A549 (cell line): Measurements from ENCODE around the gene SLC13A4. TPM values are rescaled to one million over a fixed set of nuclear protein-coding genes. Genes with fewer than 3 reads are reported as not detected.

ENCODE experiments used
- ATAC-seq, 2 experiments: fragments of 200-7000 bp in 1 of 2; fragments of >200 bp in 1 of 2; cut with Nextera tagmentation in 1 of 2; cut with Tn5 transposase in 1 of 2; 3 replicates each; pipeline versions ENCODE4 v1.8.0 to v1.9.1; 2018 to 2020; ENCODE audit warnings: mild to moderate bottlenecking in 1 of 2, moderate library complexity in 1 of 2
- CTCF ChIA-PET: fragments of 300-600 bp; sonication (Branson Sonifier 250); formaldehyde crosslinking; extraction: SDS; loops from one replicate; lab custom pipeline; 2021; ENCODE audit warnings: antibody characterized with exemption, inconsistent platforms; lab: Yijun Ruan, JAX
- POLR2A ChIA-PET: fragments of 350-600 bp; formaldehyde crosslinking; extraction: SDS; loops from one replicate; lab custom pipeline; 2021; ENCODE audit warnings: antibody characterized with exemption, inconsistent platforms; lab: Yijun Ruan, JAX
- DNase-seq, 2 experiments: peaks; one replicate each; pipeline versions ENCODE4 v3.0.0 to v3.0.0-alpha.2; 2011 to 2016; ENCODE audit warnings: low read depth in 1 of 2, low spot score in 1 of 2
- FAIRE-seq: peaks from 2 replicates; lab custom pipeline; 2011; peaks lifted over from hg19 to GRCh38; lab: Jason Lieb, UNC
- H3K27ac ChIP-seq, 2 experiments: fragments of >200 bp; sonication (Bioruptor Twin); formaldehyde crosslinking; 3 replicates each; pipeline ENCODE4 v1.5.1; 2016 to 2017
- H3K4me1 ChIP-seq: fragments of >200 bp; sonication (Bioruptor Twin); formaldehyde crosslinking; 3 replicates; pipeline ENCODE4 v1.6.1; 2016
- H3K4me2 ChIP-seq: fragments of >200 bp; sonication (Bioruptor Twin); formaldehyde crosslinking; 3 replicates; pipeline ENCODE4 v1.6.1; 2016
- H3K4me3 ChIP-seq: fragments of >200 bp; sonication (Bioruptor Twin); formaldehyde crosslinking; 3 replicates; pipeline ENCODE4 v1.5.1; 2016
- H3K9me3 ChIP-seq: fragments of >200 bp; sonication (Bioruptor Twin); formaldehyde crosslinking; 3 replicates; pipeline ENCODE4 v1.6.1; 2016
- BHLHE40 ChIP-seq: IDR thresholded peaks from 2 replicates; pipeline ENCODE4 v1.6.1; 2012; ENCODE audit warnings: low read depth, low read length, inconsistent platforms
- CHD4 ChIP-seq: fragments of 200-600 bp; sonication (generic); IDR thresholded peaks from 2 replicates; pipeline ENCODE4 v1.6.1; 2016; ENCODE audit warnings: antibody characterized with exemption, mild to moderate bottlenecking, borderline replicate concordance
- EHF ChIP-seq: fragments of 250-450 bp; sonication (Bioruptor Pico); IDR thresholded peaks from 2 replicates; pipeline ENCODE4 v1.5.0; 2020; ENCODE audit warnings: mild to moderate bottlenecking
- EHMT2 ChIP-seq: fragments of 200-600 bp; sonication (generic); IDR thresholded peaks from 2 replicates; pipeline ENCODE4 v1.6.1; 2016; ENCODE audit warnings: antibody characterized with exemption, low read depth, mild to moderate bottlenecking, moderate library complexity
- EP300 ChIP-seq, 2 experiments: fragments of >200 bp; sonication (Bioruptor Twin); formaldehyde crosslinking; IDR thresholded peaks; 2 replicates in 1 of 2; 3 replicates in 1 of 2; pipeline ENCODE4 v1.6.1; 2016 to 2017
- FOSB ChIP-seq: fragments of 250-450 bp; sonication (Bioruptor Pico); IDR thresholded peaks from 2 replicates; pipeline ENCODE4 v1.5.0; 2020; ENCODE audit warnings: mild to moderate bottlenecking, moderate library complexity
- FOXS1 ChIP-seq: fragments of 250-450 bp; sonication (Bioruptor Pico); IDR thresholded peaks from 2 replicates; pipeline ENCODE4 v1.5.0; 2020; ENCODE audit warnings: mild to moderate bottlenecking, moderate library complexity
- GATA3 ChIP-seq: IDR thresholded peaks from 2 replicates; pipeline ENCODE4 v1.6.1; 2012; ENCODE audit warnings: borderline replicate concordance
- HDAC2 ChIP-seq: fragments of 200-600 bp; sonication (generic); IDR thresholded peaks from 2 replicates; pipeline ENCODE4 v1.6.1; 2016
- HOXA7 ChIP-seq: fragments of 250-450 bp; sonication (Bioruptor Pico); IDR thresholded peaks from 2 replicates; pipeline ENCODE4 v1.5.0; 2020; ENCODE audit warnings: mild to moderate bottlenecking, moderate library complexity
- JUN ChIP-seq, 2 experiments: fragments of >200 bp; sonication (Bioruptor Twin); formaldehyde crosslinking; IDR thresholded peaks; 2 replicates in 1 of 2; 3 replicates in 1 of 2; pipeline ENCODE4 v1.6.1; 2016 to 2017
- MAFK ChIP-seq: fragments of 450-650 bp; IDR thresholded peaks from 2 replicates; pipeline ENCODE4 v1.6.1; 2014; ENCODE audit not compliant: partially characterized antibody
- MAZ ChIP-seq: fragments of 150-350 bp; IDR thresholded peaks from 2 replicates; pipeline ENCODE4 v1.6.1; 2014; ENCODE audit warnings: antibody characterized with exemption, low read depth, low read length, borderline replicate concordance
- POLR2AphosphoS2 ChIP-seq: conservative IDR thresholded peaks from 2 replicates; pipeline ENCODE4 v1.6.1; 2012; ENCODE audit warnings: low read length, improper control_type of control experiment, inconsistent platforms
- RFX5 ChIP-seq: fragments of 450-650 bp; IDR thresholded peaks from 2 replicates; pipeline ENCODE4 v1.7.1; 2014; ENCODE audit warnings: antibody characterized with exemption, mild to moderate bottlenecking, moderate library complexity
- SMC3 ChIP-seq: fragments of >200 bp; sonication (Bioruptor Twin); formaldehyde crosslinking; IDR thresholded peaks from 3 replicates; pipeline ENCODE4 v1.6.1; 2018; ENCODE audit warnings: inconsistent platforms
- SREBF2 ChIP-seq: fragments of 450-650 bp; IDR thresholded peaks from 2 replicates; pipeline ENCODE4 v1.6.1; 2014; ENCODE audit warnings: mild to moderate bottlenecking, moderate library complexity
- ZFP36 ChIP-seq: fragments of 450-650 bp; IDR thresholded peaks from 2 replicates; pipeline ENCODE4 v1.6.1; 2014; ENCODE audit warnings: borderline replicate concordance; ENCODE audit not compliant: partially characterized antibody
- ZNF302 ChIP-seq: fragments of 250-450 bp; sonication (Bioruptor Pico); IDR thresholded peaks from 2 replicates; pipeline ENCODE4 v1.9.0; 2021; ENCODE audit warnings: inconsistent platforms, mild to moderate bottlenecking, moderate library complexity
- ZSCAN20 ChIP-seq: fragments of 250-450 bp; sonication (Bioruptor Pico); IDR thresholded peaks from 2 replicates; pipeline ENCODE4 v1.8.0; 2022; ENCODE audit warnings: mild to moderate bottlenecking, moderate library complexity
- WGBS: methylation state at CpG from one replicate; pipeline ENCODE4 v1.1.6; 2017; ENCODE audit errors: missing lambda C conversion rate; 5-methylcytosine and 5-hydroxymethylcytosine counted together
- polyA plus RNA-seq, 4 experiments: library from polyadenylated mRNA; depleted of rRNA in 3 of 4; stranded (reverse); fragments of >200 nt; fragmentation: RNase III in 1 of 4; extraction: RNeasy Plus Mini Kit Qiagen cat#74134 plus additional on column Dnase treatment in 1 of 4; gene quantifications; 2 replicates in 3 of 4; 3 replicates in 1 of 4; pipeline ENCODE4 v1.2.3, GENCODE V29; 2011 to 2017
- TF ChIP-seq, protein P1 (sequence below): fragments of >200 bp; sonication (Bioruptor Twin); formaldehyde crosslinking; IDR thresholded peaks from 3 replicates; pipeline ENCODE4 v1.5.1; 2016
- TF ChIP-seq, protein P2 (sequence below): IDR thresholded peaks from 2 replicates; pipeline ENCODE4 v1.6.1; 2012; ENCODE audit warnings: low read depth, borderline replicate concordance
- TF ChIP-seq, protein P3 (sequence below): fragments of >200 bp; sonication (Bioruptor Twin); formaldehyde crosslinking; IDR thresholded peaks from 2 replicates; pipeline ENCODE4 v1.6.1; 2016

The SLC13A4 gene
- polyA plus RNA-seq, 2 of the 4 experiments (the other 2 are of a cell fraction) = not detected

DNA sequence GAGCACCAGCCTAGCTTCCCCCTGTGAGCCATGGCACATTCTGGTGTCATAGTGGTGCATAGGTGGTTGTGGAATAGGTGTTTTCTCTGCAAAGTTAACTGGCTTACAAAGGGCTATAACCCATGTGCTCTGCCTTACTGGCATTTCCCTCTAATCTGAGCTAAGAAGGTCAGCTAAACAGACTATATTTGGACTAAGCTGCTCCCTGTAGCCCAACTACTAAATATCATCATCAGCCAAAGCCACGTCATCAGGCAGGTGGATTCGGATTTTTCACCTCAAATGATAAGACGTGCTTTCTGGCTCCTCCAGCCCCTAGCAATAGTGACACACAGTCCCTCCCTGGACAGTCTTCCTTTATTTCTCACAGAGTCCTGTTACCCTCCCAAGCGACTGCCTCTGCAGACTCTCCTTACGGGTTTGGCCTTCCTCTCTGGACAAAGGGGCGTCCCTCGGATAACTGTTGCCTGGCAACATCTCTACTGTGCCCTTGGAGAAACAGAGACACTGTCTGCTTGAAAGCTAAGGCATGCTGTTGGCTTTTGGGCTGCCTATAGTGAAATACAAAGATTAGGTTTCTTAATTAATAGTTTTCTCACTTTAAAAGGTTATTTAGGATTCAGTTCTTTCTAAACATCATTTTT is 9.1 kb downstream of the SLC13A4 start:
- DNase-seq (no peak), ATAC-seq (no peak), FAIRE-seq (no peak)
- TF ChIP-seq CHD4 (no peak), POLR2AphosphoS2 (no peak), SREBF2 (no peak), HDAC2 (no peak), EHF (CRISPR knock-in tag) (no peak), JUN (IDR thresholded peaks at IDR 0.05) (no peak), EHMT2 (no peak), MAFK (no peak)
- H3K9me3 ChIP-seq = no peaks in the 10 kb centered on the region
- no peak overlapping the region for H3K27ac ChIP-seq
- ChIA-PET POLR2A (no interaction called here), CTCF (interaction anchor here (1.2 to 1.6 kb wide), 3 partner anchors 8 to 67 kb away, joined by 3 to 4 read pairs (median 3); no protein-coding TSS in a partner anchor)
- no peak overlapping the region for H3K4me3 ChIP-seq
- peaks cover 26% of the 10 kb centered on the region for H3K4me1 ChIP-seq
- no peak overlapping the region for H3K4me2 ChIP-seq
- 87% methylated on average over 7 of the region's 7 CpGs for WGBS

DNA sequence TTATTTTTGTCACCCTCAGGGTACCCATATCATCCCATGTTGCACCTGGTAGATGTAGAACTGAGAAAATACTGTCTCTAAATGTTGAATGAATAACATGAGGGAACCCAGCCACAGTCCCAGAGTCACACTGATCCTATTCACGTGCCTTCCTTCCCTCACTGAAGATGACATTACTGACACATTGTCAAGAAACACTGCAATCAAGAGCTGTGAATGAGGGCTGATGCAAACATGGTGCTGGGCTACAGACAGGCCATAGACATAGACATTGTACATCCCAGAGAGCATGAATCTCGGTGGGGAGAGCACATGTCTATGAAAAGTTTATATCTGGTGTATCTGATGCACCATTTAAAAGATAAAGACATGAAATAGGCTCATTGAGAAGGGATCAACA is 9.8 kb downstream of the SLC13A4 start:
- FAIRE-seq = no peak
- POLR2A ChIA-PET = no interaction called here
- no peak overlapping the region for H3K4me2 ChIP-seq
- peaks cover 27% of the 10 kb centered on the region for H3K4me1 ChIP-seq
- ATAC-seq = no peak
- H3K4me3 ChIP-seq = no peak overlapping the region
- no peak for DNase-seq
- CTCF ChIA-PET = interaction anchor here (1.2 to 1.5 kb wide), 2 partner anchors 9 to 67 kb away, joined by 3 read pairs; no protein-coding TSS in a partner anchor
- no peaks in the 10 kb centered on the region for H3K9me3 ChIP-seq
- no peak for TF ChIP-seq BHLHE40
- 40% methylated on average over 2 of the region's 2 CpGs for WGBS
- H3K27ac ChIP-seq = no peak overlapping the region

DNA sequence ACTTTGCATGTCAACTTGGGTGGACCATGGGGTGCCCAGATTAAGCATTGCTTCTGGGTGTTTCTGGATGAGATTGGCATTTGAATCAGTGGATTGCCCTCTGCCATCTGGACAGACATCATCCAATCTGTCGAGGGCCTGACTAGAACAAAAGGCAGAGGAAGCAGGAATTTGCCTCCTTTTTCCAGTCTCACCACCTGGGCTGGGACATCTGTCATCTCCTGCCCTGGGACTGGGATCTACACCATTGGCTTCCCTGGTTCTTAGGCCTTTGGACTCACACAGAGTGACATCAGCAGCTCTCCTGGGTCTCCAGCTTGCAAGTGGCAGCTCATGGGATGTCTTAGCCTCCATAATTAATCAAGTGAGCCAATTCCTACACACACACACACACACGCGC is 10.3 kb downstream of the SLC13A4 start:
- WGBS = 90% methylated on average over 3 of the region's 3 CpGs
- Histone ChIP-seq H3K9me3 (no peaks in the 10 kb centered on the region), H3K4me1 (peaks cover 27% of the 10 kb centered on the region), H3K4me3 (no peak overlapping the region), H3K27ac (no peak overlapping the region), H3K4me2 (no peak overlapping the region)
- ATAC-seq (no peak), DNase-seq (no peak), FAIRE-seq (no peak)
- TF ChIP-seq FOSB (CRISPR knock-in tag) (no peak), JUN (IDR thresholded peaks at IDR 0.05) (no peak), FOXS1 (no peak), MAFK (no peak), MAZ (no peak), ZSCAN20 (CRISPR knock-in tag) (no peak), HOXA7 (no peak), ZNF302 (no peak), SMC3 (no peak), HDAC2 (no peak), EP300 (IDR thresholded peaks at IDR 0.05) (no peak), RFX5 (no peak), GATA3 (no peak), ZFP36 (no peak)
- TF ChIP-seq, protein P1, sequence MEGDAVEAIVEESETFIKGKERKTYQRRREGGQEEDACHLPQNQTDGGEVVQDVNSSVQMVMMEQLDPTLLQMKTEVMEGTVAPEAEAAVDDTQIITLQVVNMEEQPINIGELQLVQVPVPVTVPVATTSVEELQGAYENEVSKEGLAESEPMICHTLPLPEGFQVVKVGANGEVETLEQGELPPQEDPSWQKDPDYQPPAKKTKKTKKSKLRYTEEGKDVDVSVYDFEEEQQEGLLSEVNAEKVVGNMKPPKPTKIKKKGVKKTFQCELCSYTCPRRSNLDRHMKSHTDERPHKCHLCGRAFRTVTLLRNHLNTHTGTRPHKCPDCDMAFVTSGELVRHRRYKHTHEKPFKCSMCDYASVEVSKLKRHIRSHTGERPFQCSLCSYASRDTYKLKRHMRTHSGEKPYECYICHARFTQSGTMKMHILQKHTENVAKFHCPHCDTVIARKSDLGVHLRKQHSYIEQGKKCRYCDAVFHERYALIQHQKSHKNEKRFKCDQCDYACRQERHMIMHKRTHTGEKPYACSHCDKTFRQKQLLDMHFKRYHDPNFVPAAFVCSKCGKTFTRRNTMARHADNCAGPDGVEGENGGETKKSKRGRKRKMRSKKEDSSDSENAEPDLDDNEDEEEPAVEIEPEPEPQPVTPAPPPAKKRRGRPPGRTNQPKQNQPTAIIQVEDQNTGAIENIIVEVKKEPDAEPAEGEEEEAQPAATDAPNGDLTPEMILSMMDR = no peak
- TF ChIP-seq, protein P2, sequence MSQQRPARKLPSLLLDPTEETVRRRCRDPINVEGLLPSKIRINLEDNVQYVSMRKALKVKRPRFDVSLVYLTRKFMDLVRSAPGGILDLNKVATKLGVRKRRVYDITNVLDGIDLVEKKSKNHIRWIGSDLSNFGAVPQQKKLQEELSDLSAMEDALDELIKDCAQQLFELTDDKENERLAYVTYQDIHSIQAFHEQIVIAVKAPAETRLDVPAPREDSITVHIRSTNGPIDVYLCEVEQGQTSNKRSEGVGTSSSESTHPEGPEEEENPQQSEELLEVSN = no peak
- TF ChIP-seq, protein P3, sequence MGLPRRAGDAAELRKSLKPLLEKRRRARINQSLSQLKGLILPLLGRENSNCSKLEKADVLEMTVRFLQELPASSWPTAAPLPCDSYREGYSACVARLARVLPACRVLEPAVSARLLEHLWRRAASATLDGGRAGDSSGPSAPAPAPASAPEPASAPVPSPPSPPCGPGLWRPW = no peak
- POLR2A ChIA-PET = no interaction called here
- CTCF ChIA-PET = interaction anchor here (1.2 kb wide), 1 partner anchor 68 kb away, joined by 3 read pairs; no protein-coding TSS in a partner anchor
